ENCODE data around the gene INPP5B.

GRCh38 chr1:37861151-37861550 lies 85.7 kb downstream of the INPP5B start:
- TF ChIP-seq, protein P1, sequence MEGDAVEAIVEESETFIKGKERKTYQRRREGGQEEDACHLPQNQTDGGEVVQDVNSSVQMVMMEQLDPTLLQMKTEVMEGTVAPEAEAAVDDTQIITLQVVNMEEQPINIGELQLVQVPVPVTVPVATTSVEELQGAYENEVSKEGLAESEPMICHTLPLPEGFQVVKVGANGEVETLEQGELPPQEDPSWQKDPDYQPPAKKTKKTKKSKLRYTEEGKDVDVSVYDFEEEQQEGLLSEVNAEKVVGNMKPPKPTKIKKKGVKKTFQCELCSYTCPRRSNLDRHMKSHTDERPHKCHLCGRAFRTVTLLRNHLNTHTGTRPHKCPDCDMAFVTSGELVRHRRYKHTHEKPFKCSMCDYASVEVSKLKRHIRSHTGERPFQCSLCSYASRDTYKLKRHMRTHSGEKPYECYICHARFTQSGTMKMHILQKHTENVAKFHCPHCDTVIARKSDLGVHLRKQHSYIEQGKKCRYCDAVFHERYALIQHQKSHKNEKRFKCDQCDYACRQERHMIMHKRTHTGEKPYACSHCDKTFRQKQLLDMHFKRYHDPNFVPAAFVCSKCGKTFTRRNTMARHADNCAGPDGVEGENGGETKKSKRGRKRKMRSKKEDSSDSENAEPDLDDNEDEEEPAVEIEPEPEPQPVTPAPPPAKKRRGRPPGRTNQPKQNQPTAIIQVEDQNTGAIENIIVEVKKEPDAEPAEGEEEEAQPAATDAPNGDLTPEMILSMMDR (IDR thresholded peaks at IDR 0.05), result no peak
- no peak for TF ChIP-seq POLR2A (IDR thresholded peaks at IDR 0.05)

All from adrenal gland (tissue), 5 donors.